Activated T-helper 2 cell treated with anti-CD3 and anti-CD28 coated beads, Interferon-gamma antibody, Interleukin-2, Interleukin-4, amounts not matched to agents 10 μg/mL and 5 μg/mL and 100 μg/mL, durations not matched to agents 14 hours and 24 hours and 36 hours (primary cell): ENCODE data around the gene KLHDC8B. TPM values are rescaled to one million over a fixed set of nuclear protein-coding genes. Genes with fewer than 3 reads are reported as not detected.

Source experiments
- DNase-seq: peaks from one replicate; pipeline ENCODE4 v3.0.0; 2021; ENCODE audit warnings: low spot score
- H3K27ac Mint-ChIP-seq: one replicate; pipeline ENCODE4 v1.8.0; 2021; ENCODE audit warnings: mixed read lengths
- H3K27me3 Mint-ChIP-seq: one replicate; pipeline ENCODE4 v1.8.0; 2021; ENCODE audit warnings: low read depth, mixed read lengths
- H3K36me3 Mint-ChIP-seq: one replicate; pipeline ENCODE4 v1.8.0; 2021; ENCODE audit warnings: low read depth, mixed read lengths
- H3K4me1 Mint-ChIP-seq: one replicate; pipeline ENCODE4 v1.8.0; 2021; ENCODE audit warnings: low read depth, mixed read lengths
- H3K4me3 Mint-ChIP-seq: one replicate; pipeline ENCODE4 v1.8.0; 2021; ENCODE audit warnings: low read depth, mild to moderate bottlenecking, moderate library complexity, mixed read lengths
- H3K9me3 Mint-ChIP-seq: one replicate; pipeline ENCODE4 v1.8.0; 2021; ENCODE audit warnings: mixed read lengths
- intact Hi-C: fragments of 100-400 bp; cut with micrococcal nuclease; formaldehyde crosslinking; loops from one replicate; pipeline ENCODE4 v1.15.1; 2023
- total RNA-seq: library from RNA; stranded (reverse); gene quantifications from 2 replicates; pipeline ENCODE4 v1.2.3, GENCODE V29; 2022

The KLHDC8B gene
- total RNA-seq, 1 donor from 2014 or later, result 2.6 TPM

- intact Hi-C loops, result loop anchor here (10.0 kb wide), 1 partner anchor 100 kb away; the partner anchor contains the start of gene C3orf62
- peaks cover 8% of the 10 kb centered on the region for H3K27me3 Mint-ChIP-seq
Measured at GRCh38 chr3:49174397-49174985, 3.1 kb downstream of the KLHDC8B start.

GRCh38 chr3:49175530-49175929 is 4.1 kb downstream of the KLHDC8B start:
- no peak for DNase-seq
- Mint-ChIP-seq H3K9me3 (no peaks in the 10 kb centered on the region), H3K27ac (no peak overlapping the region), H3K4me3 (no peak overlapping the region), H3K4me1 (peaks cover 5% of the 10 kb centered on the region), H3K36me3 (no peaks in the 10 kb centered on the region), H3K27me3 (peaks cover 9% of the 10 kb centered on the region)
- intact Hi-C loops, result loop anchor here (10.0 kb wide), 1 partner anchor 99 kb away; the partner anchor contains the start of gene C3orf62

More at GRCh38 chr3:49174397-49174985, 3.1 kb downstream of the KLHDC8B start:
- no peak for DNase-seq
- no peaks in the 10 kb centered on the region for H3K36me3 Mint-ChIP-seq
- no peaks in the 10 kb centered on the region for H3K9me3 Mint-ChIP-seq
- no peak overlapping the region for H3K4me3 Mint-ChIP-seq
- peaks cover 5% of the 10 kb centered on the region for H3K4me1 Mint-ChIP-seq
- no peak overlapping the region for H3K27ac Mint-ChIP-seq

GRCh38 chr3:49177073-49177472 is 5.7 kb downstream of the KLHDC8B start:
- Mint-ChIP-seq H3K27ac (no peak overlapping the region), H3K9me3 (no peaks in the 10 kb centered on the region), H3K27me3 (peaks cover 11% of the 10 kb centered on the region), H3K4me3 (no peak overlapping the region), H3K4me1 (peaks cover under 1% of the 10 kb centered on the region), H3K36me3 (no peaks in the 10 kb centered on the region)
- DNase-seq, result no peak
- intact Hi-C loops, result loop anchor here (10.0 kb wide), 1 partner anchor 98 kb away; the partner anchor contains the start of gene C3orf62

GRCh38 chr3:49180116-49180515 is 8.7 kb downstream of the KLHDC8B start:
- Mint-ChIP-seq H3K36me3 (no peaks in the 10 kb centered on the region), H3K4me3 (no peak overlapping the region), H3K27ac (no peak overlapping the region), H3K9me3 (no peaks in the 10 kb centered on the region), H3K27me3 (peaks cover 11% of the 10 kb centered on the region), H3K4me1 (no peaks in the 10 kb centered on the region)
- DNase-seq, result no peak
- intact Hi-C loops, result no loop called here

- Mint-ChIP-seq H3K27me3 (peaks cover 11% of the 10 kb centered on the region), H3K9me3 (no peaks in the 10 kb centered on the region), H3K4me3 (no peak overlapping the region), H3K4me1 (no peaks in the 10 kb centered on the region), H3K36me3 (no peaks in the 10 kb centered on the region), H3K27ac (no peak overlapping the region)
- intact Hi-C loops, result no loop called here
- no peak for DNase-seq
Measured at GRCh38 chr3:49181351-49181750, 10.0 kb downstream of the KLHDC8B start.

GRCh38 chr3:49182682-49183081 is 11.3 kb downstream of the KLHDC8B start:
- Mint-ChIP-seq H3K27ac (no peak overlapping the region), H3K36me3 (no peaks in the 10 kb centered on the region)

GRCh38 chr3:49183873-49184272 is 12.5 kb downstream of the KLHDC8B start:
- intact Hi-C loops, result no loop called here
- DNase-seq, result no peak
- H3K4me1 Mint-ChIP-seq, result no peaks in the 10 kb centered on the region
- H3K27me3 Mint-ChIP-seq, result peaks cover 10% of the 10 kb centered on the region
- no peaks in the 10 kb centered on the region for H3K9me3 Mint-ChIP-seq
- H3K27ac Mint-ChIP-seq, result no peak overlapping the region
- H3K36me3 Mint-ChIP-seq, result no peaks in the 10 kb centered on the region
- no peak overlapping the region for H3K4me3 Mint-ChIP-seq

More at GRCh38 chr3:49182682-49183081, 11.3 kb downstream of the KLHDC8B start:
- Mint-ChIP-seq H3K27me3 (peaks cover 12% of the 10 kb centered on the region), H3K4me1 (no peaks in the 10 kb centered on the region), H3K4me3 (no peak overlapping the region), H3K9me3 (no peaks in the 10 kb centered on the region)
- DNase-seq, result no peak
- intact Hi-C loops, result no loop called here

- H3K9me3 Mint-ChIP-seq, result no peaks in the 10 kb centered on the region
- H3K4me3 Mint-ChIP-seq, result no peak overlapping the region
- H3K27ac Mint-ChIP-seq, result no peak overlapping the region
- DNase-seq, result no peak
- H3K27me3 Mint-ChIP-seq, result no peaks in the 10 kb centered on the region
- intact Hi-C loops, result no loop called here
- no peaks in the 10 kb centered on the region for H3K36me3 Mint-ChIP-seq
- H3K4me1 Mint-ChIP-seq, result no peaks in the 10 kb centered on the region
Measured at GRCh38 chr3:49191741-49192140, 20.3 kb downstream of the KLHDC8B start.

GRCh38 chr3:49198161-49198560 is 26.8 kb downstream of the KLHDC8B start:
- Mint-ChIP-seq H3K27ac (no peak overlapping the region), H3K4me1 (no peaks in the 10 kb centered on the region), H3K4me3 (no peak overlapping the region), H3K27me3 (peaks cover 2% of the 10 kb centered on the region), H3K9me3 (no peaks in the 10 kb centered on the region), H3K36me3 (no peaks in the 10 kb centered on the region)
- intact Hi-C loops, result no loop called here
- DNase-seq, result no peak

- Mint-ChIP-seq H3K36me3 (no peaks in the 10 kb centered on the region), H3K9me3 (no peaks in the 10 kb centered on the region), H3K4me1 (no peaks in the 10 kb centered on the region), H3K4me3 (no peak overlapping the region), H3K27me3 (peaks cover 2% of the 10 kb centered on the region), H3K27ac (no peak overlapping the region)
- DNase-seq, result no peak
- intact Hi-C loops, result no loop called here
Measured at GRCh38 chr3:49198611-49199230, 27.3 kb downstream of the KLHDC8B start.

GRCh38 chr3:49199239-49199899 is 28.0 kb downstream of the KLHDC8B start:
- Mint-ChIP-seq H3K4me3 (no peak overlapping the region), H3K4me1 (no peaks in the 10 kb centered on the region), H3K27me3 (peaks cover 4% of the 10 kb centered on the region), H3K9me3 (no peaks in the 10 kb centered on the region), H3K36me3 (no peaks in the 10 kb centered on the region), H3K27ac (no peak overlapping the region)
- no peak for DNase-seq
- intact Hi-C loops, result no loop called here

GRCh38 chr3:49199900-49200281 is 28.5 kb downstream of the KLHDC8B start:
- Mint-ChIP-seq H3K4me1 (no peaks in the 10 kb centered on the region), H3K36me3 (no peaks in the 10 kb centered on the region), H3K27ac (no peak overlapping the region), H3K27me3 (peaks cover 5% of the 10 kb centered on the region), H3K9me3 (no peaks in the 10 kb centered on the region), H3K4me3 (no peak overlapping the region)
- no peak for DNase-seq
- intact Hi-C loops, result no loop called here

GRCh38 chr3:49213541-49213943 is 42.1 kb downstream of the KLHDC8B start:
- Mint-ChIP-seq H3K27ac (no peak overlapping the region), H3K4me1 (peaks cover 3% of the 10 kb centered on the region), H3K36me3 (no peaks in the 10 kb centered on the region), H3K27me3 (no peaks in the 10 kb centered on the region), H3K4me3 (no peak overlapping the region), H3K9me3 (peaks cover 10% of the 10 kb centered on the region)
- intact Hi-C loops, result no loop called here
- no peak for DNase-seq
